K562 (cell line): ENCODE data around the gene CHSY1. TPM values are rescaled to one million over a fixed set of nuclear protein-coding genes. Genes with fewer than 3 reads are reported as not detected.
A peak's percentile ranks its signal among the peaks of the same experiment; 100 is the strongest.

Experiments used
- ATAC-seq: fragments of 200-7000 bp; cut with Tn5 transposase; 3 replicates; pipeline ENCODE4 v1.9.1; 2020; ENCODE audit warnings: moderate library complexity
- BruUV-seq: library from RNA; stranded (reverse); fragments of 400-500 nt; replicated peaks from 2 replicates; lab custom pipeline; 2021; lab: Mats Ljungman, UMichigan
- CTCF ChIA-PET: fragments of 300-600 bp; formaldehyde crosslinking; extraction: SDS; loops from one replicate; lab custom pipeline; 2021; ENCODE audit warnings: low intra/inter-chr PET ratio; lab: Yijun Ruan, JAX
- POLR2A ChIA-PET: fragments of 300-600, 350-650 bp; sonication (Branson Sonifier 250); formaldehyde crosslinking; extraction: SDS; loops from one replicate; lab custom pipeline; 2021; ENCODE audit warnings: antibody characterized with exemption, inconsistent platforms; lab: Yijun Ruan, JAX
- DNase-seq, 4 experiments: peaks; one replicate each; pipeline versions ENCODE4 v3.0.0 to v3.0.0-alpha.2; 2011 to 2018; ENCODE audit warnings: low spot score in 3 of 4, mixed read lengths in 3 of 4; ENCODE audit errors: extremely low read depth in 1 of 4
- FAIRE-seq: peaks from 2 replicates; lab custom pipeline; 2011; peaks lifted over from hg19 to GRCh38; lab: Jason Lieb, UNC
- H2AFZ ChIP-seq: 2 replicates; pipeline ENCODE4 v1.6.0; 2011; ENCODE audit warnings: low read depth, low read length, control low read depth, inconsistent platforms
- H3K27ac ChIP-seq: fragments of 200-600 bp; 3 replicates; pipeline ENCODE4 v1.8.0; 2011; ENCODE audit warnings: low read depth, mild to moderate bottlenecking, control low read depth, inconsistent platforms, low read length, moderate library complexity, mixed read lengths; ENCODE audit errors: extremely low read depth
- H3K27me3 ChIP-seq, 2 experiments: fragments of 300-600 bp in 1 of 2; 2 replicates in 1 of 2; 3 replicates in 1 of 2; pipeline versions ENCODE4 v1.6.0 to v1.8.0; 2011; ENCODE audit warnings: inconsistent platforms in 2 of 2, low read length in 2 of 2, mild to moderate bottlenecking in 1 of 2, mixed read lengths in 1 of 2, moderate library complexity in 1 of 2; ENCODE audit not compliant: control insufficient read depth in 2 of 2, insufficient read depth in 2 of 2
- H3K36me3 ChIP-seq: fragments of 300-600 bp; 3 replicates; pipeline ENCODE4 v1.8.0; 2011; ENCODE audit warnings: mild to moderate bottlenecking, low read length, inconsistent platforms; ENCODE audit not compliant: control insufficient read depth, insufficient read depth
- H3K4me1 ChIP-seq, 2 experiments: fragments of 200-600 bp in 1 of 2; replicated peaks in 1 of 2; 2 replicates in 1 of 2; 3 replicates in 1 of 2; pipeline versions ENCODE4 v1.5.1 to v1.8.0; 2011; ENCODE audit warnings: inconsistent platforms in 2 of 2, low read length in 2 of 2, mild to moderate bottlenecking in 1 of 2, mixed read lengths in 1 of 2, moderate library complexity in 1 of 2; ENCODE audit not compliant: control insufficient read depth in 2 of 2, insufficient read depth in 2 of 2
- H3K4me2 ChIP-seq: 2 replicates; pipeline ENCODE4 v1.6.1; 2011; ENCODE audit warnings: low read length, control low read depth, inconsistent platforms, mixed read lengths; ENCODE audit not compliant: insufficient read depth
- H3K4me3 ChIP-seq: fragments of 200-600 bp; sonication (generic), shearing (Covaris generic); 2 replicates; pipeline ENCODE4 v1.5.1; 2016; ENCODE audit warnings: control low read depth, inconsistent platforms
- H3K79me2 ChIP-seq: fragments of 200-600 bp; 3 replicates; pipeline ENCODE4 v1.8.0; 2011; ENCODE audit warnings: low read length, inconsistent platforms; ENCODE audit not compliant: control insufficient read depth, insufficient read depth
- H3K9ac ChIP-seq, 2 experiments: 2 replicates each; pipeline versions ENCODE4 v1.6.0 to v1.6.1; 2011; ENCODE audit warnings: low read depth in 2 of 2, low read length in 2 of 2, control low read depth in 1 of 2, inconsistent platforms in 1 of 2, mild to moderate bottlenecking in 1 of 2, mixed read lengths in 1 of 2; ENCODE audit not compliant: insufficient read depth in 1 of 2
- H3K9me1 ChIP-seq: one replicate; pipeline ENCODE4 v1.6.0; 2011; ENCODE audit warnings: inconsistent platforms, mild to moderate bottlenecking, low read length, moderate library complexity; ENCODE audit not compliant: control insufficient read depth, insufficient read depth
- H3K9me3 ChIP-seq: replicated peaks from 2 replicates; pipeline ENCODE4 v1.5.1; 2011; ENCODE audit warnings: low read depth, low read length, inconsistent platforms; ENCODE audit not compliant: control insufficient read depth, insufficient read depth
- H4K20me1 ChIP-seq: replicated peaks from 2 replicates; pipeline ENCODE4 v1.6.1; 2011; ENCODE audit warnings: low read length, inconsistent platforms, mixed read lengths; ENCODE audit not compliant: control insufficient read depth, insufficient read depth
- EGR1 ChIP-seq: fragments of 450-650 bp; conservative IDR thresholded peaks from 2 replicates; pipeline ENCODE4 v1.6.1; 2017; ENCODE audit warnings: mild to moderate bottlenecking
- ETS1 ChIP-seq: conservative IDR thresholded peaks from 2 replicates; pipeline ENCODE4 v1.6.1; 2011; ENCODE audit warnings: low read depth, mild to moderate bottlenecking, low read length; ENCODE audit not compliant: control insufficient read depth
- GTF2A2 ChIP-seq: IDR thresholded peaks from 2 replicates; pipeline ENCODE4 v1.6.1; 2016; ENCODE audit warnings: mild to moderate bottlenecking, missing genetic modification characterization, missing compliant biosample characterization
- NFIC ChIP-seq: fragments of 450-650 bp; IDR thresholded peaks from 2 replicates; pipeline ENCODE4 v1.6.1; 2017; ENCODE audit warnings: mild to moderate bottlenecking, inconsistent platforms
- SP1 ChIP-seq: sonication (generic); formaldehyde crosslinking; IDR thresholded peaks from 2 replicates; pipeline ENCODE4 v1.8.1; 2022; ENCODE audit warnings: mild to moderate bottlenecking, missing genetic modification reagents
- ZZZ3 ChIP-seq: fragments of 450-650 bp; IDR thresholded peaks from 2 replicates; pipeline ENCODE4 v1.6.1; 2016; ENCODE audit warnings: antibody characterized with exemption, mild to moderate bottlenecking, moderate library complexity
- WGBS: fragments of 100-300 bp; shearing (Covaris generic); methylation state at CpG from one replicate; pipeline ENCODE4 v1.1.6; 2016; ENCODE audit warnings: low coverage, mixed read lengths; ENCODE audit not compliant: insufficient coverage; ENCODE audit errors: missing lambda C conversion rate; 5-methylcytosine and 5-hydroxymethylcytosine counted together
- in situ Hi-C: fragments of 300-500 bp; cut with MboI; formaldehyde crosslinking; loops from 4 replicates; pipeline ENCODE4 v1.15.0; 2018; ENCODE audit warnings: inconsistent platforms, mixed read lengths
- intact Hi-C: fragments of 100-400 bp; cut with micrococcal nuclease; formaldehyde crosslinking; loops from 2 replicates; pipeline ENCODE4 v1.14.2; 2022
- polyA plus RNA-seq, 8 experiments: library from polyadenylated mRNA; depleted of rRNA in 4 of 8; stranded (reverse) in 5 of 8; unstranded in 3 of 8; fragments of >200 nt; fragmentation: Nextera tagmentation in 2 of 8; fragmentation: Illumina TruSeq in 1 of 8; extraction: Ambion mirVana in 2 of 8; extraction: Trizol in 1 of 8; gene quantifications; 2 replicates each; pipeline versions ENCODE4 v1.2.1 to v1.2.3, GENCODE V29; 2011 to 2014; ENCODE audit warnings: inconsistent platforms in 1 of 8, missing spikeins in 1 of 8
- total RNA-seq, 7 experiments: library from RNA; depleted of rRNA in 6 of 7; stranded (reverse); fragments of >200 nt in 6 of 7; fragmentation: Illumina TruSeq in 2 of 7; extraction: Trizol in 2 of 7; gene quantifications; 2 replicates each; pipeline versions ENCODE4 v1.2.1 to v1.2.3, GENCODE V29; 2011 to 2021; ENCODE audit warnings: low replicate concordance in 1 of 7

Gene CHSY1
- total and polyA plus RNA-seq, 9 of the 15 experiments (the other 6 are each of a cell fraction or from before 2014, with no cell fraction given) = 7.0 to 16.4 (median 13.4) TPM

DNA sequence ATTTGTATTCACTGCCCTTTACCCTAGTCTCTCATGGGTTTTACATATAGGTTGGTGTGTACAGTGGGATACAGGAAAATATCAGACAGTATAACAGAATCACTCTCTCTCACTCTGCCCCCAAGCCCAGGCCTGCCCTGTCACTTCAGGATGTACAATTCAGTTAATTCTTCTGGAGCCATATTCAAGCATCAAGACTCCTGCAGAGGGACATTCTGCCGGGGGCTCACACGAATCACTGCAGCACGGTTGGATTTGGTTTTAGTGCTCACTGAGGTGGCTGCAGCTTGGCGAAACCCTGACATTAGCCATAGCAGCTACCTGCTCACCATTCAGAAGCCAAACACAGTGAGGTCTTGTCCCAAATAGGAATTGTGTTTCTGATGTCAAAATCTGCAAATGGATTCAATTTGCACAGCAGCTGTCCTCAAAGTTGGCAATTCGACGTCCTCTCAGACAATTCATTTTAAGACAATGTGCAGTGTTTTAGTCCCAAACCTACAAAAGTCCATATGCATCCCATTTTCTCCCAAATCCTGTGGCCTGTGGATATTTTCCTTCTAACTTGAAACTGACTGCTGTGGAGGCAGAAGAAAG is 82.9 kb downstream of the CHSY1 start:
- FAIRE-seq = peak; percentile 71
- Histone ChIP-seq H2AFZ (no peak overlapping the region), H3K9me1 (no peaks in the 10 kb centered on the region), H3K79me2 (no peaks in the 10 kb centered on the region), H3K9me3 (peaks cover 12% of the 10 kb centered on the region), H3K4me3 (no peak overlapping the region), H4K20me1 (no peaks in the 10 kb centered on the region), H3K9ac (no peak overlapping the region), H3K27ac (peak overlapping the region; percentile 92; the same call in 2 of the 3 replicates), H3K27me3 (no peaks in the 10 kb centered on the region), H3K4me2 (0 out of 2 replicates have a peak overlapping the region, but pooled peaks have one; percentile 75), H3K4me1 (peaks cover 27 to 30% of the 10 kb centered on the region in 2 experiments), H3K36me3 (no peaks in the 10 kb centered on the region)
- DNase-seq = no peak
- CTCF ChIA-PET = no interaction called here
- no peak for TF ChIP-seq GTF2A2 (tag)
- TF ChIP-seq SP1 = no peak
- no peak for TF ChIP-seq ETS1
- TF ChIP-seq EGR1 = no peak
- TF ChIP-seq ZZZ3 = no peak
- no peak for TF ChIP-seq NFIC
- ATAC-seq = no peak
- POLR2A ChIA-PET = interaction anchor here (1.3 to 2.0 kb wide), 5 partner anchors 9 to 16 kb away, joined by 3 to 6 read pairs (median 4); no protein-coding TSS in a partner anchor
- WGBS = 77% methylated on average over 6 of the region's 6 CpGs
- intact Hi-C loops (no loop called here), in situ Hi-C loops (no loop called here)
- no TSS peak for BruUV-seq
